GM06990 (cell line): ENCODE measurements around the gene RABL6.
"Not testable (repeated sequence)": the region's sequence is repeated elsewhere in the genome, so short reads cannot be mapped to it uniquely, and the experiment has no call there.

ENCODE experiments used
- DNase-seq: peaks from one replicate; pipeline ENCODE4 v3.0.0-alpha.2; 2011; ENCODE audit not compliant: insufficient read length; ENCODE audit errors: extremely low read depth
- H3K27me3 ChIP-seq: replicated peaks from 2 replicates; pipeline ENCODE4 v1.6.0; 2011; ENCODE audit warnings: low read length; ENCODE audit not compliant: control insufficient read depth, insufficient read depth
- H3K36me3 ChIP-seq: 2 replicates; pipeline ENCODE4 v1.5.1; 2011; ENCODE audit warnings: low read length; ENCODE audit not compliant: control insufficient read depth, insufficient read depth
- H3K4me3 ChIP-seq: replicated peaks from 2 replicates; pipeline ENCODE4 v1.5.1; 2011; ENCODE audit warnings: low read depth, mild to moderate bottlenecking, control low read depth, low read length
- TF ChIP-seq, protein P1 (sequence below): IDR thresholded peaks from 2 replicates; pipeline ENCODE4 v1.5.1; 2011; ENCODE audit warnings: low read length, control low read depth, mild to moderate bottlenecking, inconsistent platforms; ENCODE audit not compliant: insufficient read depth, poor library complexity, severe bottlenecking

Gene RABL6

DNA sequence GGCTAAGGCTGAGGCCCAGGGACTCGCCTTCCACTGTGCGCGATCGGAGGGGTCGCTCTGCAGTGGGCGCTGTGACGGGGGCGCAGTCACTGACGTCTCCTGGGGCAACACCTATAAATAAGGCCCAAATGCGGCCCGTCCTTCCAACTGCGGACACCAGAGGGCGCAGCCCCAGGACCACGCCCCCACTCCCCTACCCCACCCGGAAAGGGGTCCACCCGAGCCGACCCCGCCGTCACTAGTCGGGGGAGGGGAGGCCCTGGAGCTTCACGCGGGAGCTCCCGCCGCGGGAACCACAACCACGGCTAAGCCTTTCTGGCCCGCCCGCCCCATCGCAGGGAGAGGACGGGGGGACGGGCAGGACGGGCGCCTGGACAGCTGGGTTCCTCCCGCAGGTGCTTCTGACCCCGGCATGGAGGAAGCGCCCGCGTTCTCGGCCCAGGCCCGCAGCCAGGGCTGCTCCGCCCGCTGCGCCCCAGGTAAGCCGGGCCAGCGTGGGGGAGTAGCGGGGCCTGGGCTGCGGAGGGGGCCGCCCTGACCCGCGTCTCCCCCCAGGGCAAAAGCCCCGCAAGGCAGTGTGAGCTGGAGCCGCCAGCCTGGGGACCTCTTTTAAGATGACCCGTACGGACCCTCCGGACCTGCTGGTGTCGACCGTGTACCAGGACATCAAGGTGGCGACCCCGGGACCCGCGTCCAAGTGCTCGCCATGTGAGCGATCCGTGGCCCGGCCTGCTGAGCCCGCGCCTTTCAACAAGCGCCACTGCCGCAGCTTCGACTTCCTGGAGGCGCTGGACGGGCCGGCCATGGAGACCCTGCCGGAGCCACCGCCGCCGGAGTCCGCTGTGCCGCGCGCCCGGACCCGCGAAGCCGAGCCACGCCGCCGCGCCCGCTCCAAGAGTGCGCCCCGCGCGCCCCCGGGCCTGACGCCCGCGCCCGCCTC, 36.3 kb downstream of the RABL6 start:
- H3K36me3 ChIP-seq, H3K4me3 ChIP-seq, DNase-seq, H3K27me3 ChIP-seq: not testable (repeated sequence)
- TF ChIP-seq, protein P1, sequence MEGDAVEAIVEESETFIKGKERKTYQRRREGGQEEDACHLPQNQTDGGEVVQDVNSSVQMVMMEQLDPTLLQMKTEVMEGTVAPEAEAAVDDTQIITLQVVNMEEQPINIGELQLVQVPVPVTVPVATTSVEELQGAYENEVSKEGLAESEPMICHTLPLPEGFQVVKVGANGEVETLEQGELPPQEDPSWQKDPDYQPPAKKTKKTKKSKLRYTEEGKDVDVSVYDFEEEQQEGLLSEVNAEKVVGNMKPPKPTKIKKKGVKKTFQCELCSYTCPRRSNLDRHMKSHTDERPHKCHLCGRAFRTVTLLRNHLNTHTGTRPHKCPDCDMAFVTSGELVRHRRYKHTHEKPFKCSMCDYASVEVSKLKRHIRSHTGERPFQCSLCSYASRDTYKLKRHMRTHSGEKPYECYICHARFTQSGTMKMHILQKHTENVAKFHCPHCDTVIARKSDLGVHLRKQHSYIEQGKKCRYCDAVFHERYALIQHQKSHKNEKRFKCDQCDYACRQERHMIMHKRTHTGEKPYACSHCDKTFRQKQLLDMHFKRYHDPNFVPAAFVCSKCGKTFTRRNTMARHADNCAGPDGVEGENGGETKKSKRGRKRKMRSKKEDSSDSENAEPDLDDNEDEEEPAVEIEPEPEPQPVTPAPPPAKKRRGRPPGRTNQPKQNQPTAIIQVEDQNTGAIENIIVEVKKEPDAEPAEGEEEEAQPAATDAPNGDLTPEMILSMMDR = peak; percentile 60

GRCh38 chr9:136844761-136845464, 37.2 kb downstream of the RABL6 start:
- TF ChIP-seq, protein P1 = no peak
- no peak for DNase-seq
- no peaks in the 10 kb centered on the region for H3K36me3 ChIP-seq
- H3K4me3 ChIP-seq = no peak overlapping the region
- no peaks in the 10 kb centered on the region for H3K27me3 ChIP-seq

GRCh38 chr9:136845465-136846260, 37.9 kb downstream of the RABL6 start:
- no peak overlapping the region for H3K4me3 ChIP-seq
- no peak for DNase-seq
- TF ChIP-seq, protein P1 = no peak
- H3K36me3 ChIP-seq = peaks cover 7% of the 10 kb centered on the region
- no peaks in the 10 kb centered on the region for H3K27me3 ChIP-seq

DNA sequence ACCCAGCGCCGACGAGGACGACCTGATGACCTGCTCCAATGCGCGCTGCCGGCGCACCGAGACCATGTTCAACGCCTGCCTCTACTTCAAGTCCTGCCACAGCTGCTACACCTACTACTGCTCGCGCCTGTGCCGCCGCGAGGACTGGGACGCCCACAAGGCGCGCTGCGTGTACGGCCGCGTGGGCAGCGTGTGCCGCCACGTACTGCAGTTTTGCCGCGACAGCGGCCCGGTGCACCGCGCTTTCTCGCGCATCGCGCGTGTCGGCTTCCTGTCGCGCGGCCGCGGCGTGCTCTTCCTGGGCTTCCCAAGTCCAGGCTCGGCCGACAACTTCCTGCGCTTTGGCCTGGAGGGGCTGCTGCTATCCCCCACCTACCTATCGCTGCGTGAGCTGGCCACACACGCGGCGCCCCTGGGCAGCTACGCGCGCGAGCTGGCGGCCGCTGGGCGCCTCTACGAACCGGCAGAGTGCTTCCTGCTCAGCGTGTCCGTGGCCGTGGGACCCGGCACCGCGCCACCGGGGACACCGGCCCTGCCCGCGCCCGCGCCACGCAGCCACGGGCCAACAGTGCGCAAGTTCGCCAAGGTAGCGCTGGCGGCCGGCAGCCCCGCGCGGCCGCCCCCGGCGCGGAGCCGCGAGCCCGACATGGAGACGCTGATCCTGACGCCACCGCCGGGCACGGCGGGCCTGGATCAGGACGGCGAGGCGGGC, 38.8 kb downstream of the RABL6 start:
- Histone ChIP-seq H3K36me3 (peaks cover 13% of the 10 kb centered on the region), H3K27me3 (no peaks in the 10 kb centered on the region), H3K4me3 (no peak overlapping the region)
- no peak for DNase-seq
- TF ChIP-seq, protein P1 = no peak
